ENCODE results near the gene WDR70.
"Not testable (repeated sequence)": the region's sequence is repeated elsewhere in the genome, so short reads cannot be mapped to it uniquely, and the experiment has no call there.

The WDR70 gene

DNA sequence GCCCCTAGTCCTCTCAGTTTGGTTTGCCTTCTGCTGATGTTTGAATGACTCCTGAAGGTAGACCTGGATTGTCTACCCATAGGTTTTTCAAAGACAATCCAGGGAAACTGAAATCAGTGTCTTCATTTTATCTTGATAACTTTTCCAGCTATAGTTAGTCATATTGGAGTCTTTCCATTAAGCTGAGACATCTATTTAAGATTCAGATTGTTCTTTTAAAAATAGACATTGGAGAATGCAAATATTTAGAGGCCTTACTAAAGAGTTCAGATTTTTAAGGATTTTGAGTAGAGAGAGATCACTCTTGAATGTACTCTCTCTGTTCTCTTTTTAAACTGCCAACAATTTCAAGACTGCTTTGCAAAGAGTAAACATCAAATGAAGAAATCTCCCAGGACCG is 391.7 kb downstream of the WDR70 start:
- H3K4me1 Mint-ChIP-seq = no peaks in the 10 kb centered on the region
- no peaks in the 10 kb centered on the region for H3K36me3 Mint-ChIP-seq
- peaks cover 5% of the 10 kb centered on the region for H3K27me3 Mint-ChIP-seq
- ATAC-seq (ENCODE audit: low read depth) (no peak), DNase-seq (ENCODE audit: low spot score in 2 of 2) (no peak)
- peaks cover 5% of the 10 kb centered on the region for H3K9me3 Mint-ChIP-seq
- no peak overlapping the region for H3K27ac Mint-ChIP-seq
- H3K4me3 Mint-ChIP-seq = no peak overlapping the region

DNA sequence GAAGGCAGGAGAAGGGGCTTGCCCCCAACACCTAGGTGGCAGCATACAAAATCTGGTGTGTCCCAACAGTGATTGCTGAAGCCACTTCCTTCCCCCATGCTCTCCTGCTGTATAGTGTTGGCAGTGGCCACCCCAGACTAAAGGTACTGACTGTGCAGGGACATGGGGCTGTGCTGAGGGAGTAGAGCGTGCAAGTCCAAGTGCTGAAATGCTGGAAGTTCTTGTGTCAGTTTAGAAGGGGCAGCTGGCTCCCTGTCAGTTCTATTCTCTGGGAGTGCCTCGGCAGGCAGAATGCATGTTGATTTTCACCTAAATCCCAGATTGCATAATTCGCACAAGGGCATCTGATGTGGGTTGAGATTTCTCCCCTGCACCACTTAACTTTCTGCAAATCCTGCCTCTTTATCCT is 392.1 kb downstream of the WDR70 start:
- Mint-ChIP-seq H3K9me3 (peaks cover 5% of the 10 kb centered on the region), H3K4me1 (no peaks in the 10 kb centered on the region), H3K4me3 (no peak overlapping the region), H3K27me3 (peaks cover 5% of the 10 kb centered on the region), H3K27ac (no peak overlapping the region), H3K36me3 (no peaks in the 10 kb centered on the region)
- ATAC-seq (ENCODE audit: low read depth) (no peak), DNase-seq (ENCODE audit: low spot score in 2 of 2) (no peak)

- H3K27ac Mint-ChIP-seq = no peak overlapping the region
- ATAC-seq (ENCODE audit: low read depth) (no peak), DNase-seq (ENCODE audit: low spot score in 2 of 2) (no peak)
- H3K27me3 Mint-ChIP-seq = peaks cover 5% of the 10 kb centered on the region
- no peak overlapping the region for H3K4me3 Mint-ChIP-seq
- H3K36me3 Mint-ChIP-seq = no peaks in the 10 kb centered on the region
- no peaks in the 10 kb centered on the region for H3K4me1 Mint-ChIP-seq
- H3K9me3 Mint-ChIP-seq = peaks cover 5% of the 10 kb centered on the region
Observed at GRCh38 chr5:37771731-37772130, 392.6 kb downstream of the WDR70 start.

DNA sequence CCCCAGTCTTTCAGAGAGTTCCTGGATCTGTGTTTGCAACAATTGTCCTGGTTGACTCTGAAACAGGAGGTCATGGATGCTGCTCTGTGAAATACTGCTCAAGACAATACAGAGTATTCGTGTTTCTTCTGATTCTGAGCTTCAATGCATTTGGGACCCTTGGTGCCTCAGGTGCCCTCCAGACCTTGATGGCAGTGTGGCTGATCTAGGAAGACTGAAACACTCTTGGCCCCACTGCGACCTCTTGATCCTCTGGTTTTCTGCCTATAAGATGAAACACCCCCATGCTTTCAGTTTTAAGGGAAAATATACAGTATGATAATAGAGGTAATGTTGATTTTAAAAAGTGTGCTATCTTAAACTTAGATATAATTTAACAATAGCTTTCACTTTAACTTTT is 393.1 kb downstream of the WDR70 start:
- H3K4me3 Mint-ChIP-seq = no peak overlapping the region
- no peaks in the 10 kb centered on the region for H3K4me1 Mint-ChIP-seq
- no peak for ATAC-seq (ENCODE audit: low read depth)

DNA sequence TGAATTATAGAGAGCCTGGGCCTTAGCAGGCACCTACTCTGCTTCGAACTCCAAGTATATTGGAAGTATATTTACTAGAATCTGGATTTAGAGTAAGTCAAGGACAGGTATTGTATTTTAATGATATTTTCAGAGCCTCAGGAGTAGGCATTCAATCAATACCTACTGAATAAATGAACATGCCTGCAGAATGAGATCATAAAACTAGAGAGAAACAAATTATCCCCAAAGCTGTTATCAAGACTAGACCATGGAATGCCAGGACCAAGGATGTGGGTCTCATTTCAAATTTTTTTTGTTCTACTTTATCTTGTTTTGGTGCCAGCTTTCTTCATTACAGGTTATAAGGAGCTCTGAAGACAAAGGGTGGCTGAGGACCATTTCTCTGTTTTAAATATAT is 394.7 kb downstream of the WDR70 start:
- H3K9me3 Mint-ChIP-seq = peaks cover 4% of the 10 kb centered on the region
- no peaks in the 10 kb centered on the region for H3K36me3 Mint-ChIP-seq
- no peak overlapping the region for H3K27ac Mint-ChIP-seq
- ATAC-seq (ENCODE audit: low read depth) = no peak
- H3K4me3 Mint-ChIP-seq = no peak overlapping the region
- no peak for DNase-seq (ENCODE audit: low spot score in 2 of 2)
- no peaks in the 10 kb centered on the region for H3K4me1 Mint-ChIP-seq
- peaks cover 5% of the 10 kb centered on the region for H3K27me3 Mint-ChIP-seq

More for the DNA sequence above, 393.1 kb downstream of the WDR70 start:
- peaks cover 5% of the 10 kb centered on the region for H3K9me3 Mint-ChIP-seq
- H3K36me3 Mint-ChIP-seq = no peaks in the 10 kb centered on the region
- H3K27ac Mint-ChIP-seq = no peak overlapping the region
- DNase-seq (ENCODE audit: low spot score in 2 of 2) = no peak
- peaks cover 5% of the 10 kb centered on the region for H3K27me3 Mint-ChIP-seq

DNA sequence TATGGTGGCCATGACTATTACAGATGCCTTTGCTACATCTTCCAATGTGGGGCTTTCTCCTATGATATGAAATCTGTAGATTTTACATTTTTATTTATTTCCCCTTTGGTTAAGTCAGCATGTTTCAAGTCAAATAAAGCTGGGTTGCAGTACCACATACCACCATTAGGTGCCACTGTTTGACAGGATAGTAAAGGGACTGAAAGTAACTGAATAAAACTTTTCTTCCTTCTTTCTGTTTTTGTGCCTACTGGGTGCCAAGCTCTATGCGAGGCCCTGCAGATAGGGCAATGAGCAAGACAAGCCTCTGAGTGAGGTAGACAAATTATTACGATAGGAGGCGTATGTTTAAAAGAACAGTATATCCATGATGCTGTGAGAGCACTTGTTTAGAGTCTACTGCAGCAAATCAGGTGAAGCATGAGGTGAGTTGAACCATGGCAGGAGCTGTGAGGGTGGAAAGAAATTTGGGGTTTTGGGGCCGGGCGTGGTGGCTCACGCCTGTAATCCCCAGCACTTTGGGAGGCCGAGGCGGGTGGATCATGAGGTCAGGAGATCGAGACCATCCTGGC is 395.9 kb downstream of the WDR70 start:
- ATAC-seq (ENCODE audit: low read depth) (no peak), DNase-seq (ENCODE audit: low spot score in 2 of 2) (peak in 1 of 2 donors; percentile 2)
- Mint-ChIP-seq H3K4me1 (no peaks in the 10 kb centered on the region), H3K4me3 (no peak overlapping the region), H3K9me3 (peaks cover 4% of the 10 kb centered on the region), H3K27ac (no peak overlapping the region), H3K27me3 (peaks cover 2% of the 10 kb centered on the region), H3K36me3 (no peaks in the 10 kb centered on the region)

GRCh38 chr5:37776826-37777225 is 397.7 kb downstream of the WDR70 start:
- ATAC-seq (ENCODE audit: low read depth) (no peak), DNase-seq (ENCODE audit: low spot score in 2 of 2) (no peak)

DNA sequence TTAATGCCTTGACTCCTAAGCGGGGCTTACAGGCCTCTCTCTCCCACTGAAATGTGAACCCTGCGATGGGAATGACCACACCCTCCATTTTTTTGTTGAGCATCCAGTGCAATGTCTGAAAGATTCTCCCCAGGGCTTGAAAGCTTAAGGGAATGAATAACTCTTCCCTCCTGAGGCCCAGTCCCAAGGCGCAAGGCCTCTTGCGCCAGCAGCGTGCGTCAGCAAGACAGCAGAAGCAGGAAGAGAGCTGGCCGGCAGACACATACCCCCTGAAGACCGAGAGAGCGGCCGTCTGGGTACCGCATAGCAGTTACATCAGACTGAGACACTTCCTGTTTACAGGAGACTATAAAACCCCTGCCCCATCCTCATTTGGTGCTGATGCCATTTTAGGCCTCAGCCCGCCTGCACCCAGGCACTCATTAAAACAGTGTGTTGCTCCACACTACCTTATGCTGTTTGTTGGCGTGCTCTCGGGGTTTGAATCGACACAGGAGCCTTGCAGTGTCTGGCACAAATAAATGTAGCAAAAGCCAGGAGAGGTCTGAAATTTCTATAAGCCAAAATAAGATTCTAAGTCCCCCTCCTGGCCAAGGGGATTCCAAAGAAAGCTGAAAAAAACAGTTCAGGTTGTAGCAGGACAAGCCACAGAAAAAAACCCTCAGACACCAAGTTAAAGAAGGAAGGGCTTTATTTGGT is 398.5 kb downstream of the WDR70 start:
- H3K4me3 Mint-ChIP-seq = no peak overlapping the region
- H3K9me3 Mint-ChIP-seq = peaks cover 4% of the 10 kb centered on the region
- ATAC-seq (ENCODE audit: low read depth) = no peak
- no peak overlapping the region for H3K27ac Mint-ChIP-seq
- H3K4me1 Mint-ChIP-seq = no peaks in the 10 kb centered on the region
- no peaks in the 10 kb centered on the region for H3K36me3 Mint-ChIP-seq
- H3K27me3 Mint-ChIP-seq = peaks cover 2% of the 10 kb centered on the region
- no peak for DNase-seq (ENCODE audit: low spot score in 2 of 2)

More at GRCh38 chr5:37776826-37777225, 397.7 kb downstream of the WDR70 start:
- Mint-ChIP-seq H3K4me1 (no peaks in the 10 kb centered on the region), H3K4me3 (no peak overlapping the region), H3K27ac (no peak overlapping the region), H3K9me3 (peaks cover 4% of the 10 kb centered on the region), H3K36me3 (no peaks in the 10 kb centered on the region), H3K27me3 (peaks cover 2% of the 10 kb centered on the region)

- not testable (repeated sequence) for DNase-seq (ENCODE audit: low spot score in 2 of 2); H3K4me1 Mint-ChIP-seq; H3K36me3 Mint-ChIP-seq; ATAC-seq (ENCODE audit: low read depth); H3K27ac Mint-ChIP-seq; H3K27me3 Mint-ChIP-seq; H3K9me3 Mint-ChIP-seq; H3K4me3 Mint-ChIP-seq
Observed at GRCh38 chr5:37781409-37781808, 402.3 kb downstream of the WDR70 start.

DNA sequence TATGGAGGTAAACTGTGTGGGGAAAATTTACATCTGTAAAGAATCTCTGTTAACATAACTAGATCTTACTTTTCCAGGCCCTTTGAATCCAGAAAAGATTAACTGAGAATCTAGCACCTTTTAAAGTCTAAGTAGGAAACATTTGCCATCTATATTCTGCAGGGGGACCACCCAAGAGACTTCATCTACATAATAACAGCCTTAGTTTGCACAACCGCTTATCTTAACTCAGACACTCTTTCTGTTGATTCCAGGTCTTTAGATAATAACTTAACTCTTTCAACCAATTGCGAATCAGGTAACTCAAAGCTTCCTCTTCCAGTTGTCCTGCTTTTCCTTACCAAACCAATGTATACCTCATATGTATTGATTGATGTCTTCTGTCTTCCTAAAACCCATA is 407.3 kb downstream of the WDR70 start:
- DNase-seq (ENCODE audit: low spot score in 2 of 2) (no peak), ATAC-seq (ENCODE audit: low read depth) (no peak)
- peaks cover 8% of the 10 kb centered on the region for H3K9me3 Mint-ChIP-seq
- H3K4me1 Mint-ChIP-seq = no peaks in the 10 kb centered on the region
- no peak overlapping the region for H3K27ac Mint-ChIP-seq
- H3K4me3 Mint-ChIP-seq = no peak overlapping the region
- H3K27me3 Mint-ChIP-seq = peaks cover 11% of the 10 kb centered on the region
- H3K36me3 Mint-ChIP-seq = peaks cover 4% of the 10 kb centered on the region

DNA sequence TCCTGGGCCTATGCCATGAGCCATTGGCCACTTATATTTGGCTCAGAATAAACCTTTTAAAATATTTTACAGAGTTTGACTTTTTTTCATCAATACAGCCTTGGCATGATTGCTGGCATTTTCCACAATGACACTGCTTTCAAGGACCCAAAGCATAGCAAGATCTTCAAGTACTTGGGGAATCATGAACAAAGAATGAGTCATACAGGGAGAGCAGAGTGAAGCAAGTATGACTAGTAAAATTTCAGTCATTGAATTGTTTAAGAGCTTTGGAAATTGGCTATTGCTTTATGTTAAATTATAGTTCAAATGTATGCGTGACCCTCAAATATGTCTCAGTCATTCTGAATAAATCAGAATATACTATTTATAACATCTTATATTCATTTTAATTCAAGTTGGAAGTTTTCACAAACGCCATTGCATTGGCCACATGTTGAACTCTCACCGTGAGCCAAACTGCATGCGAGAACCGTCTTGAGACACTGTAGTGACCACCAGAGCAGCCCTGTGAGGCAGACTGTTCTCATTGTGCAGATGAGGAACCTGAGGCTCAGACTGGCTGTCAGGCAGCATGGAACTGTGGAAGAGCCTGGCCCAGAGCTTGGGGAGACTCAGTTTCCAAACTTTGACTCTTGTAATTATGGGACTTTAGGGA is 407.9 kb downstream of the WDR70 start:
- Mint-ChIP-seq H3K27ac (no peak overlapping the region), H3K4me3 (no peak overlapping the region), H3K4me1 (no peaks in the 10 kb centered on the region), H3K9me3 (peaks cover 12% of the 10 kb centered on the region), H3K27me3 (peaks cover 11% of the 10 kb centered on the region), H3K36me3 (peaks cover 4% of the 10 kb centered on the region)
- DNase-seq (ENCODE audit: low spot score in 2 of 2) = no peak
- ATAC-seq (ENCODE audit: low read depth) = no peak

DNA sequence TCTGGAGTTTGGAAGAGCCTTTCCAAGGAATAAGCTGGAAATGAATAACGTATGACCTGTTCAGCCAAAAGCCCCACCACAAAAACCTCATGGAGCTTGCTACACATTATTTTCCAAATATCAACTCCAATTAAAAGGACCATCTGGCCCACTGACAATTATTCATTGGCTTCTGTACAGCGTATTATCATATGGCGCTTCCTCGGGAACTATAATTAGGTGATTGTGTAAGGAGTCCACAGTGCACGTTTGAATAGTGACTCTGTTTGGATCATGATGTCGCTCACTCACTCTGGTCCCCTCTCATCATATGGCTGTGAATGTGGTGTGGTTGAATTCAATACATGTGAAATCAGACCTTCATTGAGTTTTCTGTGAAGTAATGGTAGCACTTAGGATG is 408.6 kb downstream of the WDR70 start:
- Mint-ChIP-seq H3K9me3 (peaks cover 12% of the 10 kb centered on the region), H3K36me3 (peaks cover 4% of the 10 kb centered on the region), H3K27me3 (peaks cover 11% of the 10 kb centered on the region), H3K4me3 (no peak overlapping the region), H3K27ac (no peak overlapping the region), H3K4me1 (no peaks in the 10 kb centered on the region)
- no peak for ATAC-seq (ENCODE audit: low read depth)
- DNase-seq (ENCODE audit: low spot score in 2 of 2) = no peak

DNA sequence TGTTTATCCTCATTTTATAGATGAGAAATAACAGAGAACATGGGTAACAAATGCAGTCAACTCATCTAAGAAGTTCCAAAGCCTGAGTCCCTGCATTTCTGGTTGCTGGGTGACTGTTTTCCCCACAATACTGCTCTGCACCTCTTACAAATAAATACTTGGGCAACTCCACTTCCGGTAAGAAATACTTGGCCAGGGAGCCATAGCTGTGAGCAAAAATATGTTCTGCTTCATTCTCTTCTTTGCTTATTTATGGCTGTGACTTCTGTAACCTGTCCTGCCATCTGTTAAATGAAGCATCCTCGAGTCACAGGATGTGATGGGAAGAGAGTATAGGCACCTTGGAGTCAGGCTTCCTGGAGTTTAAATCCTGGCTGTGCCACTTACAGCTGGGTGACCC is 410.9 kb downstream of the WDR70 start:
- H3K9me3 Mint-ChIP-seq = peaks cover 9% of the 10 kb centered on the region
- DNase-seq (ENCODE audit: low spot score in 2 of 2) (no peak), ATAC-seq (ENCODE audit: low read depth) (no peak)
- peaks cover 2% of the 10 kb centered on the region for H3K36me3 Mint-ChIP-seq
- H3K27me3 Mint-ChIP-seq = peaks cover 13% of the 10 kb centered on the region
- no peaks in the 10 kb centered on the region for H3K4me1 Mint-ChIP-seq
- no peak overlapping the region for H3K4me3 Mint-ChIP-seq
- H3K27ac Mint-ChIP-seq = no peak overlapping the region

- Mint-ChIP-seq H3K36me3 (peaks cover 1% of the 10 kb centered on the region), H3K27me3 (peaks cover 13% of the 10 kb centered on the region), H3K9me3 (peaks cover 9% of the 10 kb centered on the region), H3K4me3 (no peak overlapping the region), H3K4me1 (no peaks in the 10 kb centered on the region), H3K27ac (no peak overlapping the region)
- no peak for DNase-seq (ENCODE audit: low spot score in 2 of 2)
- ATAC-seq (ENCODE audit: low read depth) = no peak
Observed at GRCh38 chr5:37791321-37791720, 412.2 kb downstream of the WDR70 start.

Data from memory B cell (primary cell).